Stimulated activated CD8-positive, alpha-beta memory T cell treated with anti-CD3 and anti-CD28 coated beads, Interleukin-2, amount 100 ng/mL, for 1 hour (primary cell): ENCODE results near the gene RPL23.

Experiments
- DNase-seq, 2 donors: peaks; one replicate each; pipeline ENCODE4 v3.0.0-alpha.2; 2020; ENCODE audit warnings: low read depth in 2 of 2

Gene RPL23

GRCh38 chr17:38853292-38854219 is at the start of gene RPL23:
RPL23 (minus strand) TSS chr17:38853721; CDS start chr17:38853710, 11 bp downstream.
- DNase-seq: peak; percentile 78 to 83

- DNase-seq: no peak
These were observed 47.6 kb upstream of the RPL23 start for GRCh38 chr17:38900978-38901656.

- no peak for DNase-seq
These were observed 45.9 kb upstream of the RPL23 start for GRCh38 chr17:38899421-38899820.

- peak; percentile 56 to 68 for DNase-seq
These were observed 45.4 kb upstream of the RPL23 start for GRCh38 chr17:38898812-38899348.

GRCh38 chr17:38898291-38898679 is 44.8 kb upstream of the RPL23 start:
- no peak for DNase-seq

GRCh38 chr17:38897671-38898290 is 44.3 kb upstream of the RPL23 start:
- DNase-seq: no peak

GRCh38 chr17:38897176-38897575 is 43.7 kb upstream of the RPL23 start:
- DNase-seq: no peak

GRCh38 chr17:38896346-38896954 is 42.9 kb upstream of the RPL23 start:
- no peak for DNase-seq

GRCh38 chr17:38894276-38894675 is 40.8 kb upstream of the RPL23 start:
- no peak for DNase-seq

GRCh38 chr17:38893607-38894006 is 40.1 kb upstream of the RPL23 start:
- peak in 1 of 2 donors; percentile 22 for DNase-seq

- no peak for DNase-seq
These were observed 39.6 kb upstream of the RPL23 start for GRCh38 chr17:38893113-38893512.

- no peak for DNase-seq
These were observed 39.1 kb upstream of the RPL23 start for GRCh38 chr17:38892620-38893019.

- no peak for DNase-seq
These were observed 38.6 kb upstream of the RPL23 start for GRCh38 chr17:38892083-38892482.

- no peak for DNase-seq
These were observed 37.9 kb upstream of the RPL23 start for GRCh38 chr17:38891441-38891840.

- DNase-seq: no peak
These were observed 36.9 kb upstream of the RPL23 start for GRCh38 chr17:38890410-38890746.

GRCh38 chr17:38889745-38890409 is 36.4 kb upstream of the RPL23 start:
- DNase-seq: no peak

- DNase-seq: no peak
These were observed 35.3 kb upstream of the RPL23 start for GRCh38 chr17:38888842-38889241.

- no peak for DNase-seq
These were observed 33.1 kb upstream of the RPL23 start for GRCh38 chr17:38886643-38887010.

GRCh38 chr17:38885728-38886642 is 32.5 kb upstream of the RPL23 start:
- no peak for DNase-seq

- DNase-seq: no peak
These were observed 31.7 kb upstream of the RPL23 start for GRCh38 chr17:38885044-38885727.
